Fibroblast of skin of right quadriceps (primary cell): ENCODE measurements around the gene SLC16A7.
"Not testable (repeated sequence)": the region's sequence is repeated elsewhere in the genome, so short reads cannot be mapped to it uniquely, and the experiment has no call there.

Experiments
- DNase-seq: peaks from one replicate; pipeline ENCODE4 v3.0.0-alpha.2; 2013

SLC16A7 gene

GRCh38 chr12:59595883-59596540, at the start of gene SLC16A7:
TSS of gene SLC16A7 (plus strand) at chr12:59596029. CDS start at chr12:59704802, 108,773 bp downstream.
- peak; percentile 98 for DNase-seq

GRCh38 chr12:59548930-59549329, 46.9 kb upstream of the SLC16A7 start:
- DNase-seq, result no peak

GRCh38 chr12:59559696-59560095, 36.1 kb upstream of the SLC16A7 start:
- DNase-seq, result no peak

- peak; percentile 21 for DNase-seq
Measured at GRCh38 chr12:59570145-59570544, 25.7 kb upstream of the SLC16A7 start.

GRCh38 chr12:59574406-59574805, 21.4 kb upstream of the SLC16A7 start:
- no peak for DNase-seq

- DNase-seq, result no peak
Measured at GRCh38 chr12:59575826-59576225, 20.0 kb upstream of the SLC16A7 start.

GRCh38 chr12:59578254-59578653, 17.6 kb upstream of the SLC16A7 start:
- no peak for DNase-seq

GRCh38 chr12:59579631-59580030, 16.2 kb upstream of the SLC16A7 start:
- no peak for DNase-seq

- DNase-seq, result peak; percentile 18
Measured at GRCh38 chr12:59580050-59580449, 15.8 kb upstream of the SLC16A7 start.

- no peak for DNase-seq
Measured at GRCh38 chr12:59583003-59583712, 12.7 kb upstream of the SLC16A7 start.

- DNase-seq, result no peak
Measured at GRCh38 chr12:59587710-59588109, 8.1 kb upstream of the SLC16A7 start.

- peak; percentile 81 for DNase-seq
Measured at GRCh38 chr12:59593761-59594160, 2.1 kb upstream of the SLC16A7 start.

- no peak for DNase-seq
Measured at GRCh38 chr12:59594943-59595500, 807 bp upstream of the SLC16A7 start.

GRCh38 chr12:59595565-59595882, 305 bp upstream of the SLC16A7 start:
- no peak for DNase-seq

- DNase-seq, result peak; percentile 97
Measured at GRCh38 chr12:59597385-59597781, 1.6 kb downstream of the SLC16A7 start.

- DNase-seq, result peak; percentile 45
Measured at GRCh38 chr12:59600171-59600570, 4.3 kb downstream of the SLC16A7 start.

GRCh38 chr12:59603754-59604153, 7.9 kb downstream of the SLC16A7 start:
- no peak for DNase-seq

GRCh38 chr12:59612823-59613434, 17.1 kb downstream of the SLC16A7 start:
- DNase-seq, result not testable (repeated sequence)

GRCh38 chr12:59615392-59616165, 19.8 kb downstream of the SLC16A7 start:
- DNase-seq, result no peak

GRCh38 chr12:59619461-59620240, 23.8 kb downstream of the SLC16A7 start:
- no peak for DNase-seq

- no peak for DNase-seq
Measured at GRCh38 chr12:59620326-59620725, 24.5 kb downstream of the SLC16A7 start.

GRCh38 chr12:59624732-59625460, 29.1 kb downstream of the SLC16A7 start:
- no peak for DNase-seq
